ENCODE measurements around the gene TMEM214. TPM values are rescaled to one million over a fixed set of nuclear protein-coding genes. Genes with fewer than 3 reads are reported as not detected.
A peak's percentile ranks its signal among the peaks of the same experiment; 100 is the strongest.

The TMEM214 gene
- total and polyA plus RNA-seq, 4 experiments from 2014 or later: 25.6 to 99.8 (median 65.9) TPM

DNA sequence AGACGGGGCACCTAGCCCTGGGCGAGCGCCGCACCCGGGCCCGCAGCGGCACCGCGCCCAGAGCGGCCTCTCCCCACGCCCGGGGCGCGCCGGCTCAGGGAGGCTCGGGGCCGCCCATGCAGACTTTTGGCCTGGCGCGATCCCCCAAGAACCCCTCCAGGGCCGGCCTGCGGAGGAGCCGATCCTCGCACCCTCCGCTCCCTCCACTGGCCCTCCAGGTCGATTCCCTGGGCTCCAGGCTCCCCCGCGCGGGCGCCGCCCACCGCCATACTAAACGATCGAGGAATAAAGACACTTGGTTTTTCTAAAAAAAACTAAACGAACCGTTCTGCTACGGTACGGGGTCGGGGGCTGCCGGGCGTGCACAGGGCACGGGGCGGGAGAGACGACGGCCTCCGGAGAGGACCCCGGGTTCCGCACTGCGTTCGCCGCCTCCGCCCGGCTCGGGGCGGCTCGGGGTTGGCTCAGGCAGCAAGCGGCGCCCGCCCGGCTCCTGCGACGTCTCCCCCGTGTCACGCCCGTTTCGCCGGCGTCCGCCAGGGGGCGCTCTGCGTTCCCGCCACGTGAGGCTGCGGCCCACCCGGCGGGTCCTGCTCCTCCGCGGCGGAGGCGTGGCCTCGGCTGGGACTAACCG, 53.4 kb downstream of the TMEM214 start:
- peak; percentile 93 to 99 (median 98) for DNase-seq
- peaks cover 0 to 2% of the 10 kb centered on the region in 2 donors for H3K36me3 Mint-ChIP-seq
- no peaks in the 10 kb centered on the region for H3K27me3 Mint-ChIP-seq
- H3K9me3 ChIP-seq (ENCODE audit: control insufficient read depth in 1 of 2, low read length in 2 of 2): no peaks in the 10 kb centered on the region
- H3K9me3 Mint-ChIP-seq: no peaks in the 10 kb centered on the region
- H3K4me3 ChIP-seq (ENCODE audit: low read length in 2 of 2): peak overlapping the region; percentile 11 to 75
- ChIA-PET POLR2A (ENCODE audit: partially characterized antibody) (interaction anchor here (0.7 to 8.8 kb wide), 12 partner anchors 10 to 126 kb away, joined by 3 to 187 read pairs (median 6); partner anchors contain the start of genes ABHD1, AGBL5, ATRAID and OST4), CTCF (ENCODE audit: partially characterized antibody) (interaction anchor here (0.6 to 8.4 kb wide), 9 partner anchors 10 to 542 kb away, joined by 3 to 46 read pairs (median 4); partner anchors contain the start of genes CCDC121, GPN1 and OST4)
- H3K27me3 ChIP-seq (ENCODE audit: insufficient read depth, low read length): no peaks in the 10 kb centered on the region
- peaks cover 32% of the 10 kb centered on the region for H3K4me1 ChIP-seq (ENCODE audit: insufficient read depth, low read length)
- peaks cover 9 to 37% (median 23%) of the 10 kb centered on the region in 4 donors for H3K4me1 Mint-ChIP-seq
- H3K36me3 ChIP-seq (ENCODE audit: insufficient read depth, low read length): no peaks in the 10 kb centered on the region
- H3K27ac ChIP-seq (ENCODE audit: low read depth, low read length): peak overlapping the region; percentile 80
- intact Hi-C loops (cut with micrococcal nuclease): loop anchor here (1.0 to 5.0 kb wide), 6 partner anchors 15 to 341 kb away; partner anchors contain the start of genes ATRAID, NRBP1, OST4 and PREB
- peak overlapping the region; percentile 82 to 94 (median 89) for H3K27ac Mint-ChIP-seq
- peak overlapping the region; percentile 82 to 90 (median 86) for H3K4me3 Mint-ChIP-seq

- H3K27me3 Mint-ChIP-seq: no peaks in the 10 kb centered on the region
- ChIA-PET POLR2A (ENCODE audit: partially characterized antibody) (interaction anchor here (0.7 to 8.8 kb wide), 10 partner anchors 9 to 216 kb away, joined by 3 to 187 read pairs (median 6); partner anchors contain the start of genes ABHD1, AGBL5, ATRAID and OST4), CTCF (ENCODE audit: partially characterized antibody) (interaction anchor here (0.7 to 8.4 kb wide), 15 partner anchors 9 to 542 kb away, joined by 3 to 46 read pairs (median 4); partner anchors contain the start of genes AGBL5, CCDC121, GPN1 and OST4)
- peaks cover 3 to 31% (median 17%) of the 10 kb centered on the region in 4 donors for H3K4me1 Mint-ChIP-seq
- DNase-seq: no peak
- intact Hi-C loops (cut with micrococcal nuclease): loop anchor here (1.0 to 5.0 kb wide), 6 partner anchors 16 to 340 kb away; partner anchors contain the start of genes ATRAID, NRBP1, OST4 and PREB
- Histone ChIP-seq H3K4me1 (ENCODE audit: insufficient read depth, low read length) (peaks cover 25% of the 10 kb centered on the region), H3K27ac (ENCODE audit: low read depth, low read length) (peak within 1 kb of the TSS; percentile 80), H3K9me3 (ENCODE audit: control insufficient read depth in 1 of 2, low read length in 2 of 2) (no peaks in the 10 kb centered on the region), H3K27me3 (ENCODE audit: insufficient read depth, low read length) (no peaks in the 10 kb centered on the region), H3K4me3 (ENCODE audit: low read length in 2 of 2) (peak within 1 kb of the TSS; percentile 29 to 75), H3K36me3 (ENCODE audit: insufficient read depth, low read length) (no peaks in the 10 kb centered on the region)
- peak within 1 kb of the TSS; percentile 82 to 94 (median 89) for H3K27ac Mint-ChIP-seq
- H3K4me3 Mint-ChIP-seq: peak within 1 kb of the TSS; percentile 83 to 90 (median 86)
- peaks cover 0 to 2% of the 10 kb centered on the region in 2 donors for H3K36me3 Mint-ChIP-seq
- no peaks in the 10 kb centered on the region for H3K9me3 Mint-ChIP-seq
Measured at GRCh38 chr2:27086724-27087593, 54.2 kb downstream of the TMEM214 start, which contains the start of gene KHK. TSS of gene KHK (plus strand) at chr2:27086772. CDS start at chr2:27087260, 488 bp downstream.

DNA sequence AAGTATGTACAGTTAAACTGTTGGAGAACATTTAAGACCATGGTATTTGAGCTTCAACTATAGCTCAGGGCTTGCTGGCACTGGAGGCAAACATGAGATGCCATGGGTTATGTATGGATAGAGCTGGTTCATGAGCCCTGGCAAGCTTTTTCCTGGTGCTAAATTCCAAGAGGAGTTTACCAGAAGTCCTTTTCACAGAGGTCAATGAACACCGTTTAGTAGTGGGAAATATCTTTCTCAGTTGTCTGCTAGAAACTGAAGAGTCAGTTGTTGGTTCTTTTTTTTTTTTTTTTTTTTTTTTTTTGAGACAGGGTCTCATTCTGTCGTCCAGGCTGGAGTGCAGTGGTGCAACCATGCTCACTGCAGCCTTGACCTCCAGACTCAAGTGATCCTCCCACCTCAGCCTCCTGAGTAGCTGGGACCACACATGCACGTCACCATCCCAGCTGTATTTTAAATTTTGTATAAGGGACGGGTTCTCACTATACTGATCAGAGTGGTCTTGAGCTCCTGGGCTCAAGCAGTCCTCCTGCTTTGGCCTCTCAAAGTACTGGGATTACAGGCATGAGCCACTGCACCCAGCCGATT, 55.2 kb downstream of the TMEM214 start:
- peaks cover 0 to 2% of the 10 kb centered on the region in 2 donors for H3K36me3 Mint-ChIP-seq
- peaks cover 3 to 31% (median 17%) of the 10 kb centered on the region in 4 donors for H3K4me1 Mint-ChIP-seq
- POLR2A ChIA-PET (ENCODE audit: partially characterized antibody): interaction anchor here (1.0 to 8.8 kb wide), 7 partner anchors 8 to 215 kb away, joined by 4 to 187 read pairs (median 10); partner anchors contain the start of genes AGBL5, ATRAID, OST4 and SLC5A6
- no peak overlapping the region for H3K27ac ChIP-seq (ENCODE audit: low read depth, low read length)
- no peak for DNase-seq
- no peaks in the 10 kb centered on the region for H3K27me3 Mint-ChIP-seq
- H3K27ac Mint-ChIP-seq: peak overlapping the region in 1 of 7 donors; percentile 78
- CTCF ChIA-PET (ENCODE audit: partially characterized antibody): interaction anchor here (0.7 to 8.4 kb wide), 13 partner anchors 8 to 215 kb away, joined by 3 to 46 read pairs (median 4); partner anchors contain the start of genes AGBL5 and OST4
- no peaks in the 10 kb centered on the region for H3K27me3 ChIP-seq (ENCODE audit: insufficient read depth, low read length)
- H3K4me1 ChIP-seq (ENCODE audit: insufficient read depth, low read length): peaks cover 18% of the 10 kb centered on the region
- peak overlapping the region in 6 of 8 donors; percentile 25 to 90 (median 62) for H3K4me3 Mint-ChIP-seq
- no peaks in the 10 kb centered on the region for H3K9me3 ChIP-seq (ENCODE audit: control insufficient read depth in 1 of 2, low read length in 2 of 2)
- no peak overlapping the region for H3K4me3 ChIP-seq (ENCODE audit: low read length in 2 of 2)
- no peaks in the 10 kb centered on the region for H3K9me3 Mint-ChIP-seq
- H3K36me3 ChIP-seq (ENCODE audit: insufficient read depth, low read length): no peaks in the 10 kb centered on the region
- intact Hi-C loops (cut with micrococcal nuclease): loop anchor here (5.0 kb wide), 1 partner anchor 339 kb away; the partner anchor contains the start of gene NRBP1

DNA sequence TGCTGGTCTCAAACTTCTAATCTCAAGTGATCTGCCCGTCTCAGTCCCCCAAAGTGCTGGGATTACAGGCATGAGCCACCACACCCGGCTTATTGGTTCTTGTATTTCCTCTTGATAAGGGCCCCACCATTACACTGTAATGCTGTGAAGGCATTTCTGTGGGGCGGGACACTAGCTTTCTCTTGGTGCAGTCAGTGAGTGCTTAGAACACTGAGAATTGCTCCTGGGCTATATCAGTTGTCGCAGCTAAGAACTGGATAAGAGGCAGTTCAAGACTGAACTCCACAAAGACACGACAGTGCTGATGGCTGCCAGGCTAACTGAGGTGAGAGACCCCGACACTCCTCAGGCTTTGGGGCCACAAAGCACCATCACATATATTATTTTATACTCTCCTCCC, 55.9 kb downstream of the TMEM214 start:
- intact Hi-C loops (cut with micrococcal nuclease): loop anchor here (5.0 kb wide), 1 partner anchor 339 kb away; the partner anchor contains the start of gene NRBP1
- Histone ChIP-seq H3K4me1 (ENCODE audit: insufficient read depth, low read length) (peaks cover 18% of the 10 kb centered on the region), H3K9me3 (ENCODE audit: control insufficient read depth in 1 of 2, low read length in 2 of 2) (no peaks in the 10 kb centered on the region), H3K27me3 (ENCODE audit: insufficient read depth, low read length) (no peaks in the 10 kb centered on the region), H3K27ac (ENCODE audit: low read depth, low read length) (no peak overlapping the region), H3K4me3 (ENCODE audit: low read length in 2 of 2) (no peak overlapping the region), H3K36me3 (ENCODE audit: insufficient read depth, low read length) (no peaks in the 10 kb centered on the region)
- Mint-ChIP-seq H3K9me3 (no peaks in the 10 kb centered on the region), H3K4me1 (peaks cover 3 to 31% (median 17%) of the 10 kb centered on the region in 4 donors), H3K27me3 (no peaks in the 10 kb centered on the region), H3K27ac (peak overlapping the region in 1 of 7 donors; percentile 58), H3K4me3 (peak overlapping the region in 2 of 8 donors; percentile 17 to 69), H3K36me3 (peaks cover 0 to 2% of the 10 kb centered on the region in 2 donors)
- DNase-seq: no peak
- POLR2A ChIA-PET (ENCODE audit: partially characterized antibody): interaction anchor here (4.3 kb wide), 1 partner anchor 37 kb away, joined by 43 read pairs; the partner anchor contains the start of gene AGBL5
- CTCF ChIA-PET (ENCODE audit: partially characterized antibody): interaction anchor here (0.7 to 8.4 kb wide), 8 partner anchors 12 to 214 kb away, joined by 3 to 46 read pairs (median 4); partner anchors contain the start of genes AGBL5 and OST4

- Mint-ChIP-seq H3K27me3 (no peaks in the 10 kb centered on the region), H3K36me3 (peaks cover 0 to 2% of the 10 kb centered on the region in 2 donors), H3K27ac (peak overlapping the region in 1 of 7 donors; percentile 58), H3K9me3 (no peaks in the 10 kb centered on the region), H3K4me1 (peaks cover 3 to 26% (median 17%) of the 10 kb centered on the region in 4 donors), H3K4me3 (no peak overlapping the region)
- Histone ChIP-seq H3K9me3 (ENCODE audit: control insufficient read depth in 1 of 2, low read length in 2 of 2) (no peaks in the 10 kb centered on the region), H3K27me3 (ENCODE audit: insufficient read depth, low read length) (no peaks in the 10 kb centered on the region), H3K4me3 (ENCODE audit: low read length in 2 of 2) (no peak overlapping the region), H3K27ac (ENCODE audit: low read depth, low read length) (no peak overlapping the region), H3K4me1 (ENCODE audit: insufficient read depth, low read length) (peaks cover 18% of the 10 kb centered on the region), H3K36me3 (ENCODE audit: insufficient read depth, low read length) (no peaks in the 10 kb centered on the region)
- intact Hi-C loops (cut with micrococcal nuclease): loop anchor here (5.0 kb wide), 1 partner anchor 338 kb away; the partner anchor contains the start of gene NRBP1
- ChIA-PET CTCF (ENCODE audit: partially characterized antibody) (interaction anchor here (0.7 kb wide), 1 partner anchor 77 kb away, joined by 4 read pairs; no protein-coding TSS in a partner anchor), POLR2A (ENCODE audit: partially characterized antibody) (interaction anchor here (4.3 kb wide), 1 partner anchor 38 kb away, joined by 43 read pairs; the partner anchor contains the start of gene AGBL5)
- DNase-seq: no peak
Measured at GRCh38 chr2:27089111-27089954, 56.6 kb downstream of the TMEM214 start.
